Liver (tissue), 9 donors: Measurements from ENCODE around the gene ADIPOR1. TPM values are rescaled to one million over a fixed set of nuclear protein-coding genes. Genes with fewer than 3 reads are reported as not detected.
"Not testable (repeated sequence)": the region's sequence is repeated elsewhere in the genome, so short reads cannot be mapped to it uniquely, and the experiment has no call there.

ENCODE experiments used
- DNase-seq: peaks from one replicate; pipeline ENCODE4 v3.0.0-alpha.2; 2017; ENCODE audit warnings: low spot score
- H3K27ac ChIP-seq, 2 donors: one replicate each; pipeline ENCODE4 v1.7.0; 2013; ENCODE audit warnings: inconsistent platforms in 2 of 2, low read length in 2 of 2, control low read depth in 1 of 2, low read depth in 1 of 2, mild to moderate bottlenecking in 1 of 2
- H3K27me3 ChIP-seq, 4 donors: one replicate each; pipeline versions ENCODE4 v1.6.1 to v1.7.0; 2013; ENCODE audit warnings: low read length in 3 of 4, inconsistent platforms in 1 of 4, mild to moderate bottlenecking in 1 of 4, moderate library complexity in 1 of 4; ENCODE audit not compliant: control insufficient read depth in 4 of 4, insufficient read depth in 4 of 4
- H3K36me3 ChIP-seq, 4 donors: one replicate each; pipeline versions ENCODE4 v1.6.1 to v1.7.0; 2013; ENCODE audit warnings: low read length in 3 of 4, mild to moderate bottlenecking in 3 of 4, low read depth in 1 of 4, moderate library complexity in 1 of 4; ENCODE audit not compliant: control insufficient read depth in 4 of 4, insufficient read depth in 3 of 4
- H3K4me1 ChIP-seq, 4 donors: one replicate each; pipeline versions ENCODE4 v1.6.1 to v1.7.0; 2013; ENCODE audit warnings: low read length in 3 of 4, mild to moderate bottlenecking in 3 of 4, moderate library complexity in 1 of 4; ENCODE audit not compliant: control insufficient read depth in 4 of 4, insufficient read depth in 4 of 4
- H3K4me3 ChIP-seq, 3 donors: one replicate each; pipeline versions ENCODE4 v1.6.1 to v1.7.0; 2013; ENCODE audit warnings: low read length in 3 of 3, control low read depth in 1 of 3, low read depth in 1 of 3, mild to moderate bottlenecking in 1 of 3
- H3K9ac ChIP-seq, 2 donors: one replicate each; pipeline ENCODE4 v1.7.0; 2013; ENCODE audit warnings: low read length in 2 of 2, mild to moderate bottlenecking in 2 of 2, moderate library complexity in 2 of 2, control low read depth in 1 of 2, low read depth in 1 of 2
- H3K9me3 ChIP-seq, 4 donors: one replicate each; pipeline versions ENCODE4 v1.6.1 to v1.7.0; 2013; ENCODE audit warnings: low read length in 3 of 4; ENCODE audit not compliant: control insufficient read depth in 4 of 4
- EGR1 ChIP-seq, 2 donors: IDR thresholded peaks; 2 replicates each; pipeline ENCODE4 v1.6.1; 2016 to 2018; ENCODE audit warnings: antibody characterized with exemption in 2 of 2, low read depth in 2 of 2
- FOXA2 ChIP-seq: IDR thresholded peaks from 2 replicates; pipeline ENCODE4 v1.6.1; 2016; ENCODE audit warnings: antibody characterized with exemption
- HNF4A ChIP-seq, 2 donors: conservative IDR thresholded peaks; 2 replicates each; pipeline ENCODE4 v1.6.1; 2016; ENCODE audit warnings: antibody characterized with exemption in 2 of 2, mild to moderate bottlenecking in 2 of 2
- HNF4G ChIP-seq: IDR thresholded peaks from 2 replicates; pipeline ENCODE4 v1.6.1; 2016; ENCODE audit warnings: antibody characterized with exemption
- JUND ChIP-seq, 2 donors: IDR thresholded peaks; 2 replicates each; pipeline ENCODE4 v1.6.1; 2016; ENCODE audit warnings: antibody characterized with exemption in 2 of 2
- NR2F2 ChIP-seq: IDR thresholded peaks from 2 replicates; pipeline ENCODE4 v1.6.1; 2016; ENCODE audit warnings: antibody characterized with exemption
- RAD21 ChIP-seq, 2 donors: IDR thresholded peaks; 2 replicates each; pipeline ENCODE4 v1.6.1; 2016; ENCODE audit warnings: antibody characterized with exemption in 2 of 2, mild to moderate bottlenecking in 2 of 2
- RXRA ChIP-seq, 2 donors: IDR thresholded peaks; 2 replicates each; pipeline ENCODE4 v1.6.1; 2017 to 2018; ENCODE audit warnings: antibody characterized with exemption in 2 of 2, mild to moderate bottlenecking in 1 of 2
- TAF1 ChIP-seq: conservative IDR thresholded peaks from 2 replicates; pipeline ENCODE4 v1.6.1; 2016; ENCODE audit warnings: antibody characterized with exemption, mild to moderate bottlenecking
- YY1 ChIP-seq: IDR thresholded peaks from 2 replicates; pipeline ENCODE4 v1.6.1; 2016; ENCODE audit warnings: antibody characterized with exemption, mild to moderate bottlenecking
- WGBS: extraction: QIAGEN DNeasy Blood & Tissue Kit; methylation state at CpG from one replicate; pipeline ENCODE4 v1.1.7; 2013; 5-methylcytosine and 5-hydroxymethylcytosine counted together
- polyA plus RNA-seq, 2 donors: library from polyadenylated mRNA; stranded (reverse) in 1 of 2; unstranded in 1 of 2; fragments of 200-250 nt in 1 of 2; fragments of >200 nt in 1 of 2; fragmentation: Nextera tagmentation in 1 of 2; extraction: Ambion mirVana in 1 of 2; gene quantifications; one replicate each; pipeline versions ENCODE4 v1.2.1 to v1.2.3, GENCODE V29; 2013 to 2015
- total RNA-seq, 2 donors: library from RNA; depleted of rRNA; stranded (reverse); fragments of >200 nt; gene quantifications; one replicate each; pipeline ENCODE4 v1.2.3, GENCODE V29; 2014
- TF ChIP-seq, protein P1 (sequence below): fragments of 150-350 bp; IDR thresholded peaks from 2 replicates; pipeline ENCODE4 v1.5.1; 2017; ENCODE audit warnings: improper control_type of control experiment, low read depth, low read length; ENCODE audit not compliant: missing input control
- TF ChIP-seq, protein P2 (sequence below): IDR thresholded peaks from 2 replicates; pipeline ENCODE4 v1.6.1; 2016; ENCODE audit warnings: antibody characterized with exemption
- TF ChIP-seq, protein P3 (sequence below): IDR thresholded peaks from 2 replicates; pipeline ENCODE4 v1.6.1; 2016; ENCODE audit warnings: antibody characterized with exemption
- TF ChIP-seq, protein P4 (sequence below): IDR thresholded peaks from 2 replicates; pipeline ENCODE4 v1.6.1; 2016; ENCODE audit warnings: antibody characterized with exemption, mild to moderate bottlenecking
- donor health status: healthy.
- donor health status: healthy.
- donor health status: healthy.
- donor health status: healthy.
- donor health status: healthy.

Gene ADIPOR1
- total and polyA plus RNA-seq, 4 donors = 58.5 to 175 (median 70.4) TPM

DNA sequence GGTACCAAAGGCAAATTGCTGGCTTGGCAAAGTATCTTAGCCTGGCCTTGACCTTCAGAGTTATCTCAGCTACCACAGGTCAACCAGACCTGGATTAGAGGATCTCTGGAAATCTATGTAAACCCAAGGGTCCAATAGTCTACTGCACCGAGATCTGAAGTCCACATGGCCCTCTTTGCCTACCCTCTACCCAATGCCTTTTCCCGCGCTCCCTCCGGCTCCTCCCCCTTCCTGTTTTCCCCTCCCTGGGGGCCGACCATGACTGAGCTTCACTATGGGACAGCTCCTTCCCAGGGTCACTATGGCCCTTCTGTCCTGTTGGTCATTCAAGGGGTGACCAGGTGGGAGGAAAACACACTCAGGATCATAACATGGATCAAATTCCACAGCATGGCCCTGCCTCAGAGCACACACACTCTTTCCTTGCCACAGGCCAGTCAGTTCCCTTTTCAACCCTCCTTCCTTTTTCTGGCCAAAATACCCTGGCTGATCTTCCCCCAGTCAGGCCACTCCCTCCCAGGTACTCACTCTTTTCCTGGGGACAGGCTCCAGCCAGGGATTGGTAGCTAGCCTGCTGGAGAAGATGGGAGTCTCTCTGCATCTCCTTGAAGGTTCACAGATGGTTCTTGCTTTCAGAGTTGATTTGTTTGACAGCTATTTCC, 29.9 kb upstream of the ADIPOR1 start (continued):
- TF ChIP-seq, protein P1, sequence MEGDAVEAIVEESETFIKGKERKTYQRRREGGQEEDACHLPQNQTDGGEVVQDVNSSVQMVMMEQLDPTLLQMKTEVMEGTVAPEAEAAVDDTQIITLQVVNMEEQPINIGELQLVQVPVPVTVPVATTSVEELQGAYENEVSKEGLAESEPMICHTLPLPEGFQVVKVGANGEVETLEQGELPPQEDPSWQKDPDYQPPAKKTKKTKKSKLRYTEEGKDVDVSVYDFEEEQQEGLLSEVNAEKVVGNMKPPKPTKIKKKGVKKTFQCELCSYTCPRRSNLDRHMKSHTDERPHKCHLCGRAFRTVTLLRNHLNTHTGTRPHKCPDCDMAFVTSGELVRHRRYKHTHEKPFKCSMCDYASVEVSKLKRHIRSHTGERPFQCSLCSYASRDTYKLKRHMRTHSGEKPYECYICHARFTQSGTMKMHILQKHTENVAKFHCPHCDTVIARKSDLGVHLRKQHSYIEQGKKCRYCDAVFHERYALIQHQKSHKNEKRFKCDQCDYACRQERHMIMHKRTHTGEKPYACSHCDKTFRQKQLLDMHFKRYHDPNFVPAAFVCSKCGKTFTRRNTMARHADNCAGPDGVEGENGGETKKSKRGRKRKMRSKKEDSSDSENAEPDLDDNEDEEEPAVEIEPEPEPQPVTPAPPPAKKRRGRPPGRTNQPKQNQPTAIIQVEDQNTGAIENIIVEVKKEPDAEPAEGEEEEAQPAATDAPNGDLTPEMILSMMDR = no peak

DNA sequence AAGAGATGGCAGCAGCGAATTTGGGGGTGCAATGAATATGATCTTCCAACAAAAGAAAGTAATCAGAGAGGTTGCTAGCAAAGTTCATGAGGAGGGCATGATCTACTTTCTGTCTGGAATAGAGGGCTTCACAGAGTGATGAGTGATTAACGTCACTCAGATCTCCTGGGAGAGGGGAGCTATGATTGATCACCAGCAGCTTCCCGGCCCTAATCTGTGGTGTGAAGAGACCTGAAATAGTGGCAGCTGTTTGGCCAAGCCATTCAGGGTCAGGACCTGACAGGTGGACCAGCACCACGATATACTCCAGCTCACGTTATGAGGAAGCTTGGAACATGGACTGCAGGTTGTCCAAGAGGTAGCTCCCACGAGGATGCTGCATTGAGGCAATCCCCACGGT, 29.1 kb upstream of the ADIPOR1 start:
- H3K4me3 ChIP-seq = no peak overlapping the region
- H3K27me3 ChIP-seq = no peaks in the 10 kb centered on the region
- no peak overlapping the region for H3K27ac ChIP-seq
- H3K4me1 ChIP-seq = no peaks in the 10 kb centered on the region
- no peak overlapping the region for H3K9ac ChIP-seq
- WGBS = 85% methylated on average over 7 of the region's 7 CpGs
- H3K36me3 ChIP-seq = no peaks in the 10 kb centered on the region
- no peak for DNase-seq
- no peak for TF ChIP-seq YY1
- no peaks in the 10 kb centered on the region for H3K9me3 ChIP-seq

DNA sequence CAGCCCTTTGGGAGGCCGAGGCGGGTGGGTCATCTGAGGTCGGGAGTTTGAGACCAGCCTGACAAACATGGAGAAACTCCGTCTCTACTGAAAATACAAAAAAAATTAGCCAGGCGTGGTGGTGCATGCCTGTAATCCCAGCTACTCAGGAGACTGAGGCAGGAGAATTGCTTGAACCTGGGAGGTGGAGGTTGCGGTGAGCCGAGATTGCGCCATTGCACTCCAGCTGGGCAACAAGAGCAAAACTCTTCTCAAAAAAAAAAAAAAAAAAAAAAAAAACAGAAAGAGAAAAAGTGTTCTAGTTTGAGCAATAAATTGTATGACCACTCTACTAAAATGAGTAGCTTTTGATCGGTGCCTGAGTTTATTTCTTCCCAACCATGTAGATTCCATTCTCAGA, 28.0 kb upstream of the ADIPOR1 start:
- DNase-seq, H3K4me3 ChIP-seq, H3K36me3 ChIP-seq, H3K27me3 ChIP-seq, H3K9me3 ChIP-seq, H3K27ac ChIP-seq, H3K9ac ChIP-seq, H3K4me1 ChIP-seq: not testable (repeated sequence)
- WGBS = 84% methylated on average over 9 of the region's 9 CpGs

DNA sequence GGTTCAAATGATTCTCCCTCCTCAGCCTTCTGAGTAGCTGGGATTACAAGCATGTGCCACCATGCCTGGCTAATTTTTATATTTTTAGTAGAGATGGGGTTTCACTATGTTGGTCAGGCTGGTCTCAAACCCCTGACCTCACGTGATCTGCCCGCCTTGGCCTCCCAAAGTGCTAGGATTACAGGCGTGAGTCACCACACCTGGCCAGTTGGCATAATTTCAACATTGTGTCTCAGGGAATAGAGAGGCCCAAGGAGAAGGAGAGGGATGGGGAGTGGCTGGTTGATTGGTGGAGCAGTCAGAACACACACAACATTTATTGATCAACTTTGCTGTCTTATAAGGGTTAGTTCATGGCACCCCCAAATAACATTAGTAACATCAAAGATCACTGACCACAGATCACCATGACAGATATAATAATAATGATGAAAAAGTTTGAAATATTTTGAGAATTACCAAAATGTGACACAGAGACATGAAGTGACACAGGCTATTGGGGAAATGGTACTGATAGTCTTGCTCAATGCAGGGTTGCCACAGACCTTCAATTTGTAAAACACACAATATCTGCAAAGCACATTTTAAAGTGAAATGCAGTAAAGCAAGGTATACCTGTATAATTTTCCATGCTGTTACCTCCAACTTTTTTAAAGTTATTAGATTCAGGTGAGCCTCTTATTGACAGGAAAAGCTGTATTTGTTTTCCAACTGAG, 24.8 kb upstream of the ADIPOR1 start:
- 86% methylated on average over 3 of the region's 3 CpGs for WGBS
- no peaks in the 10 kb centered on the region for H3K36me3 ChIP-seq
- TF ChIP-seq JUND (IDR thresholded peaks at IDR 0.05) (no peak), NR2F2 (no peak), FOXA2 (no peak), RXRA (IDR thresholded peaks at IDR 0.05) (no peak), RAD21 (IDR thresholded peaks at IDR 0.05) (no peak), YY1 (no peak), HNF4A (conservative IDR thresholded peaks at IDR 0.05) (no peak), TAF1 (no peak), EGR1 (IDR thresholded peaks at IDR 0.05; ENCODE audit: low read depth in 2 of 2) (no peak), HNF4G (no peak)
- TF ChIP-seq, protein P2, sequence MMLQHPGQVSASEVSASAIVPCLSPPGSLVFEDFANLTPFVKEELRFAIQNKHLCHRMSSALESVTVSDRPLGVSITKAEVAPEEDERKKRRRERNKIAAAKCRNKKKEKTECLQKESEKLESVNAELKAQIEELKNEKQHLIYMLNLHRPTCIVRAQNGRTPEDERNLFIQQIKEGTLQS = no peak
- TF ChIP-seq, protein P1 = no peak
- TF ChIP-seq, protein P3, sequence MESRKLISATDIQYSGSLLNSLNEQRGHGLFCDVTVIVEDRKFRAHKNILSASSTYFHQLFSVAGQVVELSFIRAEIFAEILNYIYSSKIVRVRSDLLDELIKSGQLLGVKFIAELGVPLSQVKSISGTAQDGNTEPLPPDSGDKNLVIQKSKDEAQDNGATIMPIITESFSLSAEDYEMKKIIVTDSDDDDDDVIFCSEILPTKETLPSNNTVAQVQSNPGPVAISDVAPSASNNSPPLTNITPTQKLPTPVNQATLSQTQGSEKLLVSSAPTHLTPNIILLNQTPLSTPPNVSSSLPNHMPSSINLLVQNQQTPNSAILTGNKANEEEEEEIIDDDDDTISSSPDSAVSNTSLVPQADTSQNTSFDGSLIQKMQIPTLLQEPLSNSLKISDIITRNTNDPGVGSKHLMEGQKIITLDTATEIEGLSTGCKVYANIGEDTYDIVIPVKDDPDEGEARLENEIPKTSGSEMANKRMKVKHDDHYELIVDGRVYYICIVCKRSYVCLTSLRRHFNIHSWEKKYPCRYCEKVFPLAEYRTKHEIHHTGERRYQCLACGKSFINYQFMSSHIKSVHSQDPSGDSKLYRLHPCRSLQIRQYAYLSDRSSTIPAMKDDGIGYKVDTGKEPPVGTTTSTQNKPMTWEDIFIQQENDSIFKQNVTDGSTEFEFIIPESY = no peak
- TF ChIP-seq, protein P4, sequence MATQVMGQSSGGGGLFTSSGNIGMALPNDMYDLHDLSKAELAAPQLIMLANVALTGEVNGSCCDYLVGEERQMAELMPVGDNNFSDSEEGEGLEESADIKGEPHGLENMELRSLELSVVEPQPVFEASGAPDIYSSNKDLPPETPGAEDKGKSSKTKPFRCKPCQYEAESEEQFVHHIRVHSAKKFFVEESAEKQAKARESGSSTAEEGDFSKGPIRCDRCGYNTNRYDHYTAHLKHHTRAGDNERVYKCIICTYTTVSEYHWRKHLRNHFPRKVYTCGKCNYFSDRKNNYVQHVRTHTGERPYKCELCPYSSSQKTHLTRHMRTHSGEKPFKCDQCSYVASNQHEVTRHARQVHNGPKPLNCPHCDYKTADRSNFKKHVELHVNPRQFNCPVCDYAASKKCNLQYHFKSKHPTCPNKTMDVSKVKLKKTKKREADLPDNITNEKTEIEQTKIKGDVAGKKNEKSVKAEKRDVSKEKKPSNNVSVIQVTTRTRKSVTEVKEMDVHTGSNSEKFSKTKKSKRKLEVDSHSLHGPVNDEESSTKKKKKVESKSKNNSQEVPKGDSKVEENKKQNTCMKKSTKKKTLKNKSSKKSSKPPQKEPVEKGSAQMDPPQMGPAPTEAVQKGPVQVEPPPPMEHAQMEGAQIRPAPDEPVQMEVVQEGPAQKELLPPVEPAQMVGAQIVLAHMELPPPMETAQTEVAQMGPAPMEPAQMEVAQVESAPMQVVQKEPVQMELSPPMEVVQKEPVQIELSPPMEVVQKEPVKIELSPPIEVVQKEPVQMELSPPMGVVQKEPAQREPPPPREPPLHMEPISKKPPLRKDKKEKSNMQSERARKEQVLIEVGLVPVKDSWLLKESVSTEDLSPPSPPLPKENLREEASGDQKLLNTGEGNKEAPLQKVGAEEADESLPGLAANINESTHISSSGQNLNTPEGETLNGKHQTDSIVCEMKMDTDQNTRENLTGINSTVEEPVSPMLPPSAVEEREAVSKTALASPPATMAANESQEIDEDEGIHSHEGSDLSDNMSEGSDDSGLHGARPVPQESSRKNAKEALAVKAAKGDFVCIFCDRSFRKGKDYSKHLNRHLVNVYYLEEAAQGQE = no peak

More for the DNA sequence above, 24.8 kb upstream of the ADIPOR1 start:
- Histone ChIP-seq H3K4me3 (no peak overlapping the region), H3K9me3 (no peaks in the 10 kb centered on the region), H3K9ac (no peak overlapping the region), H3K27me3 (no peaks in the 10 kb centered on the region), H3K4me1 (no peaks in the 10 kb centered on the region), H3K27ac (no peak overlapping the region)
- no peak for DNase-seq
